Measurements from ENCODE around the gene ERC2. TPM values are rescaled to one million over a fixed set of nuclear protein-coding genes. Genes with fewer than 3 reads are reported as not detected.

Gene ERC2
- total and polyA plus RNA-seq, 2 of the 8 experiments (the other 6 are each of a cell fraction or from before 2014, with no cell fraction given), result 16.4 to 22.8 TPM

DNA sequence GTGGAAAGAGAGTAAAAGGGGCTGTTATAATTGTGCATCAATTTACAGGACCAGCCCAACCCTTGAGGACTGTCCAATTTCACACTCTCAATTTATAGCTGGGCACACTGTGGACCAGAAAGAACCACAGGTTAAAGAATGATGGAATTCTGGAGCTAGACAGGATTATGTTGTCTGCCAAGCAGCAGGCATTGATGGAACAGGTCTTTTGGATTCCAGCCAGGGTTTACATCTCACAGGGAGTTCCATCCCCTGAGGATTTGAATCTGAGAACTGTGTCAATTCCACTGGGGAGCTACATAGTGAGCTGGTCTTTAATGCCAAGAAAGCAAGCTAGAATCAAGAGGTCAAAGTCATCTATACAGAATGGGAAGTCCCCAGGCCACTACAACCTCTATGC, 591.7 kb downstream of the ERC2 start:
- Histone ChIP-seq H3K9ac (replicated peaks in 1 of 4; ENCODE audit: extremely low read depth in 1 of 4, low read depth in 3 of 4, low read length in 3 of 4) (no peak overlapping the region), H3K4me1 (replicated peaks in 1 of 4; ENCODE audit: control insufficient read depth in 3 of 4, insufficient read depth in 4 of 4, low read length in 3 of 4) (peaks cover 0 to 5% (median 2%) of the 10 kb centered on the region in 4 experiments; a peak in 3 of 7 replicates), H3K36me3 (ENCODE audit: control insufficient read depth in 2 of 4, insufficient read depth in 4 of 4, low read length in 3 of 4) (no peaks in the 10 kb centered on the region), H3K79me2 (ENCODE audit: control insufficient read depth in 1 of 2, insufficient read depth in 2 of 2, low read length in 2 of 2) (no peaks in the 10 kb centered on the region), H3K4me3 (ENCODE audit: extremely low read depth in 1 of 4, insufficient read depth in 2 of 4, low read depth in 3 of 4, low read length in 4 of 4) (no peak overlapping the region), H3K4ac (replicated peaks; ENCODE audit: insufficient read length, low read depth, low read length) (no peak overlapping the region), H4K20me1 (replicated peaks in 1 of 2; ENCODE audit: control insufficient read depth in 1 of 2, insufficient read depth in 2 of 2, low read length in 2 of 2) (no peaks in the 10 kb centered on the region), H3K79me1 (ENCODE audit: low read depth, low read length) (no peaks in the 10 kb centered on the region), H4K91ac (replicated peaks; ENCODE audit: insufficient read length, low read length) (no peak overlapping the region), H3K27ac (ENCODE audit: low read depth, low read length) (no peak overlapping the region), H2BK5ac (ENCODE audit: low read depth, low read length) (no peak overlapping the region), H2BK12ac (ENCODE audit: low read depth, low read length) (no peak overlapping the region), H2BK15ac (ENCODE audit: low read length) (no peak overlapping the region), H3K4me2 (ENCODE audit: insufficient read depth in 1 of 2, low read depth in 2 of 2, low read length in 2 of 2) (no peak overlapping the region), H2AFZ (ENCODE audit: low read length) (no peak overlapping the region), H2BK20ac (ENCODE audit: low read length) (no peak overlapping the region), H3K23ac (ENCODE audit: insufficient read length) (no peak overlapping the region), H3K14ac (ENCODE audit: insufficient read length) (no peak overlapping the region), H2BK120ac (replicated peaks; ENCODE audit: low read depth, low read length) (no peak overlapping the region), H3K56ac (replicated peaks; ENCODE audit: insufficient read length, low read depth, low read length) (no peak overlapping the region), H4K5ac (ENCODE audit: insufficient read length, low read depth, low read length) (no peak overlapping the region), H3K23me2 (ENCODE audit: low read depth, low read length) (no peaks in the 10 kb centered on the region; the same call in 1 of the 2 replicates), H3K9me3 (ENCODE audit: insufficient read depth in 2 of 2, low read depth in 1 of 2, low read length in 1 of 2) (no peaks in the 10 kb centered on the region), H4K8ac (ENCODE audit: extremely low read depth, insufficient read depth, low read length) (no peak overlapping the region), H3K18ac (ENCODE audit: extremely low read depth, low read length) (no peak overlapping the region), H2AK5ac (ENCODE audit: low read depth, low read length) (no peak overlapping the region), H3K27me3 (replicated peaks in 1 of 4; ENCODE audit: control insufficient read depth in 3 of 4, extremely low read depth in 1 of 4, insufficient read depth in 3 of 4, low read length in 3 of 4) (no peaks in the 10 kb centered on the region)
- FAIRE-seq (no peak), DNase-seq (ENCODE audit: low read depth in 1 of 2, low spot score in 2 of 2) (no peak)
- POLR2A ChIA-PET (ENCODE audit: partially characterized antibody), result no interaction called here
- CTCF ChIA-PET (ENCODE audit: partially characterized antibody), result interaction anchor here (0.7 to 1.4 kb wide), 4 partner anchors 9 to 130 kb away, joined by 3 to 6 read pairs (median 6); no protein-coding TSS in a partner anchor
- TF ChIP-seq, protein P1, sequence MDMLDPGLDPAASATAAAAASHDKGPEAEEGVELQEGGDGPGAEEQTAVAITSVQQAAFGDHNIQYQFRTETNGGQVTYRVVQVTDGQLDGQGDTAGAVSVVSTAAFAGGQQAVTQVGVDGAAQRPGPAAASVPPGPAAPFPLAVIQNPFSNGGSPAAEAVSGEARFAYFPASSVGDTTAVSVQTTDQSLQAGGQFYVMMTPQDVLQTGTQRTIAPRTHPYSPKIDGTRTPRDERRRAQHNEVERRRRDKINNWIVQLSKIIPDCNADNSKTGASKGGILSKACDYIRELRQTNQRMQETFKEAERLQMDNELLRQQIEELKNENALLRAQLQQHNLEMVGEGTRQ (IDR thresholded peaks at IDR 0.05; ENCODE audit: low read length), result no peak
- TF ChIP-seq, protein P2, sequence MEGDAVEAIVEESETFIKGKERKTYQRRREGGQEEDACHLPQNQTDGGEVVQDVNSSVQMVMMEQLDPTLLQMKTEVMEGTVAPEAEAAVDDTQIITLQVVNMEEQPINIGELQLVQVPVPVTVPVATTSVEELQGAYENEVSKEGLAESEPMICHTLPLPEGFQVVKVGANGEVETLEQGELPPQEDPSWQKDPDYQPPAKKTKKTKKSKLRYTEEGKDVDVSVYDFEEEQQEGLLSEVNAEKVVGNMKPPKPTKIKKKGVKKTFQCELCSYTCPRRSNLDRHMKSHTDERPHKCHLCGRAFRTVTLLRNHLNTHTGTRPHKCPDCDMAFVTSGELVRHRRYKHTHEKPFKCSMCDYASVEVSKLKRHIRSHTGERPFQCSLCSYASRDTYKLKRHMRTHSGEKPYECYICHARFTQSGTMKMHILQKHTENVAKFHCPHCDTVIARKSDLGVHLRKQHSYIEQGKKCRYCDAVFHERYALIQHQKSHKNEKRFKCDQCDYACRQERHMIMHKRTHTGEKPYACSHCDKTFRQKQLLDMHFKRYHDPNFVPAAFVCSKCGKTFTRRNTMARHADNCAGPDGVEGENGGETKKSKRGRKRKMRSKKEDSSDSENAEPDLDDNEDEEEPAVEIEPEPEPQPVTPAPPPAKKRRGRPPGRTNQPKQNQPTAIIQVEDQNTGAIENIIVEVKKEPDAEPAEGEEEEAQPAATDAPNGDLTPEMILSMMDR (IDR thresholded peaks at IDR 0.05; ENCODE audit: control extremely low read depth in 1 of 3, insufficient read depth in 1 of 3, low read depth in 1 of 3, low read length in 3 of 3), result no peak
- TF ChIP-seq POU5F1 (IDR thresholded peaks at IDR 0.05; ENCODE audit: low read depth, low read length) (no peak), SP1 (IDR thresholded peaks at IDR 0.05; ENCODE audit: low read depth, low read length) (no peak), KDM4A (IDR thresholded peaks at IDR 0.05; ENCODE audit: low read depth, low read length, severe bottlenecking) (no peak), NRF1 (IDR thresholded peaks at IDR 0.05; ENCODE audit: low read depth, low read length) (no peak), RBBP5 (IDR thresholded peaks at IDR 0.05; ENCODE audit: borderline replicate concordance, low read depth, low read length) (no peak), JUND (IDR thresholded peaks at IDR 0.05; ENCODE audit: low read length) (no peak), POLR2A (IDR thresholded peaks at IDR 0.05; ENCODE audit: control extremely low read depth in 1 of 2, low read depth in 2 of 2, low read length in 2 of 2) (no peak), CBX8 (IDR thresholded peaks at IDR 0.05; ENCODE audit: borderline replicate concordance, low read depth, low read length) (no peak), ZNF274 (IDR thresholded peaks at IDR 0.05; ENCODE audit: borderline replicate concordance, extremely low read depth, low read length) (no peak), SP4 (IDR thresholded peaks at IDR 0.05; ENCODE audit: low read length) (no peak)

All from H1 (cell line).